Progenitor cell of endocrine pancreas (in vitro differentiated cells): ENCODE measurements around the gene ZBTB21. TPM values are rescaled to one million over a fixed set of nuclear protein-coding genes. Genes with fewer than 3 reads are reported as not detected.
A peak's percentile ranks its signal among the peaks of the same experiment; 100 is the strongest.

Source experiments
- DNase-seq: peaks from one replicate; pipeline ENCODE4 v3.0.0; 2021; ENCODE audit warnings: low spot score; ENCODE audit not compliant: unreplicated experiment
- H3K27ac Mint-ChIP-seq: 2 replicates; pipeline ENCODE4 v1.8.0; 2021; ENCODE audit warnings: mild to moderate bottlenecking, moderate library complexity, mixed read lengths
- H3K27me3 Mint-ChIP-seq: 2 replicates; pipeline ENCODE4 v1.8.0; 2021; ENCODE audit warnings: mixed read lengths
- H3K36me3 Mint-ChIP-seq: 2 replicates; pipeline ENCODE4 v1.8.0; 2022; ENCODE audit warnings: mixed read lengths; ENCODE audit not compliant: insufficient read depth
- H3K4me1 Mint-ChIP-seq: 2 replicates; pipeline ENCODE4 v1.8.0; 2021; ENCODE audit warnings: low read depth, mixed read lengths
- H3K4me3 Mint-ChIP-seq: 2 replicates; pipeline ENCODE4 v1.8.0; 2021; ENCODE audit warnings: low read depth, mild to moderate bottlenecking, moderate library complexity, mixed read lengths
- H3K9me3 Mint-ChIP-seq: 2 replicates; pipeline ENCODE4 v1.8.0; 2021; ENCODE audit warnings: low read depth, mixed read lengths
- total RNA-seq: library from RNA; stranded (reverse); gene quantifications from 2 replicates; pipeline ENCODE4 v1.2.1, GENCODE V29; 2021
- TF ChIP-seq, protein P1 (sequence below): fragments of 200-600 bp; sonication (generic); IDR thresholded peaks from one replicate; pipeline ENCODE4 v1.5.0; 2021; ENCODE audit warnings: antibody characterized with exemption, mild to moderate bottlenecking; ENCODE audit not compliant: unreplicated experiment

Gene ZBTB21
- total RNA-seq, 1 donor from 2014 or later = 15.7 TPM

DNA sequence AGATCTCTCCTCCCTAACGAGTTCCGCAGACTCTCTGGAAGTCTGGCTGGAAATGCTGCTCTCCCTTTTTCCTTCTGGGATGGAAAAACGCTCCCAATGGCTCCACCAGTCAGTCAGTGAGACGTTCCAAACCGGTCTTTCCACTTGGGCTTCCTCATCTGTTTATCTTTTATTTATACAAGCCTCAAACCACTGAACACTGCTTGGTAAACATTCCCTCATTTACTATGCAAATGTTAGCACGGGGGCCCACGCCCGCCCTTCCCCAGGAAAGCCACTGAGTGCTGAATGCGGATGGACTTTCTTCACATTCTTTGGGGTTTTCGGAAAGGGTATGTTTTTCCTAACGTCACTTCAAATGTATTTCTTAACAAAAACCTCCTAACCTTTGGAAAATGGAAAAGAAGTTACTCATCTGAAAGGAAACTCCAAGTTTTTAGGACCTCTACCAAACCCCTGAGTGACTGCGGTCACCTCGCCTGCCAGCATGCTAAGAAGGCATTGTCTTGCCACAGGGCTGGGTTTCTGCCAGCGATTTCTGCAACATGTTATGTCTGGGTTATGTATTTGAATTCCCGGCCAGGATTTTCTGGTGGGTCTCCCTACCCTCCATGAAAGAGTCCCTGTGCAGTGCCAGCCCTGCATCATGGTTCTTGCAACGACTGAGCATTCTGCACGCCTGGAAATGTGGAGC, 47.0 kb upstream of the ZBTB21 start:
- TF ChIP-seq, protein P1, sequence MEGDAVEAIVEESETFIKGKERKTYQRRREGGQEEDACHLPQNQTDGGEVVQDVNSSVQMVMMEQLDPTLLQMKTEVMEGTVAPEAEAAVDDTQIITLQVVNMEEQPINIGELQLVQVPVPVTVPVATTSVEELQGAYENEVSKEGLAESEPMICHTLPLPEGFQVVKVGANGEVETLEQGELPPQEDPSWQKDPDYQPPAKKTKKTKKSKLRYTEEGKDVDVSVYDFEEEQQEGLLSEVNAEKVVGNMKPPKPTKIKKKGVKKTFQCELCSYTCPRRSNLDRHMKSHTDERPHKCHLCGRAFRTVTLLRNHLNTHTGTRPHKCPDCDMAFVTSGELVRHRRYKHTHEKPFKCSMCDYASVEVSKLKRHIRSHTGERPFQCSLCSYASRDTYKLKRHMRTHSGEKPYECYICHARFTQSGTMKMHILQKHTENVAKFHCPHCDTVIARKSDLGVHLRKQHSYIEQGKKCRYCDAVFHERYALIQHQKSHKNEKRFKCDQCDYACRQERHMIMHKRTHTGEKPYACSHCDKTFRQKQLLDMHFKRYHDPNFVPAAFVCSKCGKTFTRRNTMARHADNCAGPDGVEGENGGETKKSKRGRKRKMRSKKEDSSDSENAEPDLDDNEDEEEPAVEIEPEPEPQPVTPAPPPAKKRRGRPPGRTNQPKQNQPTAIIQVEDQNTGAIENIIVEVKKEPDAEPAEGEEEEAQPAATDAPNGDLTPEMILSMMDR = no peak
- Mint-ChIP-seq H3K4me3 (peak overlapping the region; percentile 68), H3K36me3 (peaks cover 2% of the 10 kb centered on the region), H3K4me1 (peaks cover 42% of the 10 kb centered on the region), H3K9me3 (peaks cover 11% of the 10 kb centered on the region), H3K27ac (peak overlapping the region; percentile 95), H3K27me3 (no peaks in the 10 kb centered on the region)
- peak; percentile 43 for DNase-seq

DNA sequence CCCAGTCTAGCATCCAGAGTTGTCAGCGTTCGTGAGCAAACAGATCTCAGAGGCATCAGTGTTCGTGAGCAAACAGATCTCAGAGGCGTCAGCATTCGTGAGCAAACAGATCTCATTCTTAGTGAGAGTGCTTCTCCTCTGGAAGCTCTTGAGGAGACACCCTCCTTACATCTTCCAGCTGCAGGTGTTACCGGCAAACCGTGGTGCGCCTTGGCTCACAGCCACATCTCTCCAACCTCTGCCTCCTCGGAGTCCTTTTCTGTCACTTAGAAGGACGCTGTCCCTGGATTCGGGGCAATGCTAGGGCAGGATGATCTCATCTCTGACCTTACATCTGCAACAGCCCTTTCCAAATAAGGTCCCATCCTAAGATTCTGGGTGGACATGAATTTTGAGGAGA, 46.3 kb upstream of the ZBTB21 start:
- H3K36me3 Mint-ChIP-seq = peaks cover 2% of the 10 kb centered on the region
- H3K4me3 Mint-ChIP-seq = peak overlapping the region; percentile 68
- H3K27ac Mint-ChIP-seq = peak overlapping the region; percentile 95
- H3K4me1 Mint-ChIP-seq = peaks cover 45% of the 10 kb centered on the region
- H3K27me3 Mint-ChIP-seq = no peaks in the 10 kb centered on the region
- H3K9me3 Mint-ChIP-seq = peaks cover 11% of the 10 kb centered on the region
- no peak for DNase-seq
- TF ChIP-seq, protein P1 = no peak

DNA sequence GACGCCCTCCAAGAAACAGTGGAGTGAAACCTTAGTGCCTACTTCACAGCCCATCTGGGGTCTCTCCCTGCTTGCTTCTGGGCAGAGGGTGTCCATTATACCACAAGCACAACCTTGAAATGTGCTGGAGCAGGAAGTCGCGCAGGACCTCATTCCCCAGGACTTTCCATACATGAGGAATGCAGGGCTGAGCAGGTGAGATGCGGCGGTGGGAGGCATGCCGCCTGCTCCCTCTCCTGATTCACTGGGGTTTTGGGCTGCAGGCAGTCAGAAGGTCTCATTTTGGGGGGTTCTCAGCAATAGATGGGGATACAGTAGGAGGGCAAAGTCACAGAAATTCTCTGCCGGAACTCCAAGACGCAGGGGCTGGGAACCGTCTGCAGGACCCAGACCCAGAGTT, 45.3 kb upstream of the ZBTB21 start:
- H3K4me1 Mint-ChIP-seq = peaks cover 40% of the 10 kb centered on the region
- H3K4me3 Mint-ChIP-seq = peak overlapping the region; percentile 23
- H3K36me3 Mint-ChIP-seq = peaks cover 2% of the 10 kb centered on the region
- peaks cover 11% of the 10 kb centered on the region for H3K9me3 Mint-ChIP-seq
- no peak for DNase-seq
- TF ChIP-seq, protein P1 = no peak
- no peaks in the 10 kb centered on the region for H3K27me3 Mint-ChIP-seq
- no peak overlapping the region for H3K27ac Mint-ChIP-seq

DNA sequence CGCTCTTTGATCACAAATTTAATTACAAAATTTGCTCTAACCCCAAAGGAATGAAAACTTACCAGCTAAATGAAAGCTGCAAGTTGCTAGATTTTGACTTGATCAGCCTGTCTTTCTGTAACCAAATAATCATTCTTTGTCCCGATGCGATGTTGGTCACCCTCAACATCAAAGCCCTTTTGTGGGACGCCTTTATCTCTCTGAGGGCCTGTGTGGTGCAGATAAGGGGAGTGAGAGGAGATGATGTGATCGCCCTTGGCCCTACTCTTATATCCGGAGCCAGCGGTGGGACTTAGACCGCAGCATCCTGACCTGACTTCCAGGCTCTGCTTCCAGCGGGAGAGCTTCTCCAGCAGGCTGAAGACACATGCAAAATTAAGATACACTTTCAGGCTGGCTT, 41.6 kb upstream of the ZBTB21 start:
- Mint-ChIP-seq H3K27me3 (no peaks in the 10 kb centered on the region), H3K4me1 (peaks cover 14% of the 10 kb centered on the region), H3K4me3 (no peak overlapping the region), H3K9me3 (peaks cover 11% of the 10 kb centered on the region), H3K36me3 (peaks cover under 1% of the 10 kb centered on the region), H3K27ac (no peak overlapping the region)
- TF ChIP-seq, protein P1 = no peak
- DNase-seq = no peak

DNA sequence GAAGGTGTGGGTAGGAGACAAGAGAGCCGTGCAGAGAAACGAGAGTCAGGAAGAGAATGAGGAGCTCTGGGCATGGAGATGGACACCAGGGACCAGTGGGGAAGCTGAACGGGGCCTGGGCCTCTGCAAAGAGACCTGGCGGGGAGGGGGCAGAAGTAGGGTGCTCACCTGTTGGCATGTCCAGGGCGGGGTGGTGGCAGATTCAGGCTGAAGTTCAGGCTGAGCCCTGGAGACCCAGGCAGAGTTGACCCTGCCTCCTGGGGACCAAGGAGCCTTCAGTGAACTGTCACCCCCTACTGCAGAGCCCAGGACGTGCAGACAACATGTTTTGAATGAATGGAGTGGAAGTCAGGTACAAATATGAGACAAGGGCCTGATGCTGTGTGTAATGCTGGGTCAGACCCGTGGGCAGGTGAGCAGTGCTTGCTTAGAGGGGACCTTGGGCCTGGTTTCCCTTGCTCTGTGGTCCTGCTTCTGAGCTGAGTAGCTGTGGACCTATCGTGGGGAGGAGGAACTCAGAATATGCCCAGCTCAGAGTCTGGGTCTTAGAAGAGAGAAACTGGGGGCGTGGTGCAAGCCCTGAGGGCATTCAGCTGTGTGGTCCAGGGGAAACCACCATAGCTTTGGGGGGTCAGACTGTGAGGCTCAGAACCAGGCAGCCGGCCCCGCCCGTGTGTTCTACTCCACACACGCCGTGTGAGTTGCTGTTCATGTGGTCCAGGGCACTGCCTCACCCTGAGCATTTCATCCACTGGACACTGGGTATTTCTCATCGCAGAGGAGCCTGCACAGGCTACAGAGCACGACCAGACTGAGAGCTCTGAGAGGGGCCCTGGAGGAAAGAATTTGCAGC, 39.6 kb upstream of the ZBTB21 start:
- H3K36me3 Mint-ChIP-seq = no peaks in the 10 kb centered on the region
- no peaks in the 10 kb centered on the region for H3K27me3 Mint-ChIP-seq
- H3K9me3 Mint-ChIP-seq = peaks cover 11% of the 10 kb centered on the region
- H3K4me3 Mint-ChIP-seq = no peak overlapping the region
- TF ChIP-seq, protein P1 = no peak
- H3K27ac Mint-ChIP-seq = no peak overlapping the region
- no peak for DNase-seq
- H3K4me1 Mint-ChIP-seq = peaks cover 3% of the 10 kb centered on the region
